Lower lobe of right lung (tissue), 2 donors: ENCODE measurements around the gene ADGRG6. TPM values are rescaled to one million over a fixed set of nuclear protein-coding genes. Genes with fewer than 3 reads are reported as not detected.
A peak's percentile ranks its signal among the peaks of the same experiment; 100 is the strongest.

Experiments used
- ATAC-seq, 2 donors: fragments of 200-7000 bp; cut with Tn5 transposase; one replicate each; pipeline ENCODE4 v1.9.1; 2020 to 2022; ENCODE audit warnings: mild to moderate bottlenecking in 2 of 2, moderate library complexity in 2 of 2
- DNase-seq: peaks from one replicate; pipeline ENCODE4 v3.0.0-alpha.2; 2020
- H3K27ac ChIP-seq: fragments of 200-600 bp; one replicate; pipeline ENCODE4 v1.8.0; 2022
- H3K27me3 ChIP-seq: fragments of 200-600 bp; one replicate; pipeline ENCODE4 v1.8.0; 2022; ENCODE audit warnings: low read depth
- H3K36me3 ChIP-seq: fragments of 200-600 bp; one replicate; pipeline ENCODE4 v1.8.0; 2022; ENCODE audit warnings: mild to moderate bottlenecking
- H3K4me1 ChIP-seq: fragments of 200-600 bp; one replicate; pipeline ENCODE4 v1.8.0; 2022
- H3K4me3 ChIP-seq: fragments of 200-600 bp; one replicate; pipeline ENCODE4 v1.8.0; 2022; ENCODE audit warnings: mild to moderate bottlenecking
- H3K9me3 ChIP-seq: fragments of 200-600 bp; one replicate; pipeline ENCODE4 v1.8.0; 2022
- intact Hi-C: fragments of 100-400 bp; cut with DNase I; formaldehyde crosslinking; loops from one replicate; pipeline ENCODE4 v1.11.0; 2022
- total RNA-seq: library from RNA; stranded (reverse); fragmentation: NEBNext Ultra II Directional; extraction: Animal tissue kit (Norgen Biotek cat#: 25700); gene quantifications from one replicate; pipeline ENCODE4 v1.2.1, GENCODE V29; 2021
- TF ChIP-seq, protein P1 (sequence below): fragments of 200-600 bp; IDR thresholded peaks from one replicate; pipeline ENCODE4 v1.8.0; 2022; ENCODE audit warnings: antibody characterized with exemption, mild to moderate bottlenecking
- donor health status: DM: no; HTN: yes; CAD: no; lungs with severe emphysema.

The ADGRG6 gene
- total RNA-seq, 1 donor from 2014 or later: 35.7 TPM

DNA sequence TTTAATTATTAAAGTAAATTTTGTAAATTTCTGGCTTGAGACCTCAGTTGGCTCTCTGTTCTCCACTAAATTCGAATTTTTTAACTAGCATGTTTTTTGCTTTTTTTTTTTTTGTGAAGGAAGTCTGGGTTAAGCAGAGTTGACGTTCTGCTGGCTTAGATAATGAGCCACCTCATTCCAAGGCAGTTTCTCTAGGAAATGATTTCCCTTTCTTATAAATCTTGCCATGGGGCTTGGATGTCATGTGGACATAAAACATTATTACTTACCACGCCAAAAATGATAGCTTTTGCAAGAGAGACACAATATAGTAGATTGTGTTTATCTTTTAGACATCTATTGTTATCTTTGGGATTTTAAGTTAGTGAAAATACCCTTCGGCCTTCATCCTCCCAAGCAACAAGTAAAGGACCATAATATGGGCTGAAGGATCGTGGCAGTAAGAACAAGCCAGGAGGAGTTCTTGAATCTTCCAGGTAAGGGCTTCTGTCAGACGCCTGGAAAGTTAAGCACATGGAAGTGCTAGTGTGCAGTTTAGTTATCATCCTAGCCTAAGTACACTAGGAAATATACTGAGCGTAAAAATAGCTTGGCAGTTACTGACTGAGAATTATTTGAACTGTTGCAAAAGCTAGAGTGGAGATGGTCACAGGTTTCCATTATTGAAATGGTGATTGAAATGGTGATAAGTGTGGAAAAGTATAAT is 30.7 kb downstream of the ADGRG6 start:
- intact Hi-C loops: no loop called here
- Histone ChIP-seq H3K4me3 (no peak overlapping the region), H3K27me3 (no peaks in the 10 kb centered on the region), H3K4me1 (no peaks in the 10 kb centered on the region), H3K27ac (no peak overlapping the region), H3K36me3 (no peaks in the 10 kb centered on the region), H3K9me3 (no peaks in the 10 kb centered on the region)
- DNase-seq (no peak), ATAC-seq (no peak)
- TF ChIP-seq, protein P1, sequence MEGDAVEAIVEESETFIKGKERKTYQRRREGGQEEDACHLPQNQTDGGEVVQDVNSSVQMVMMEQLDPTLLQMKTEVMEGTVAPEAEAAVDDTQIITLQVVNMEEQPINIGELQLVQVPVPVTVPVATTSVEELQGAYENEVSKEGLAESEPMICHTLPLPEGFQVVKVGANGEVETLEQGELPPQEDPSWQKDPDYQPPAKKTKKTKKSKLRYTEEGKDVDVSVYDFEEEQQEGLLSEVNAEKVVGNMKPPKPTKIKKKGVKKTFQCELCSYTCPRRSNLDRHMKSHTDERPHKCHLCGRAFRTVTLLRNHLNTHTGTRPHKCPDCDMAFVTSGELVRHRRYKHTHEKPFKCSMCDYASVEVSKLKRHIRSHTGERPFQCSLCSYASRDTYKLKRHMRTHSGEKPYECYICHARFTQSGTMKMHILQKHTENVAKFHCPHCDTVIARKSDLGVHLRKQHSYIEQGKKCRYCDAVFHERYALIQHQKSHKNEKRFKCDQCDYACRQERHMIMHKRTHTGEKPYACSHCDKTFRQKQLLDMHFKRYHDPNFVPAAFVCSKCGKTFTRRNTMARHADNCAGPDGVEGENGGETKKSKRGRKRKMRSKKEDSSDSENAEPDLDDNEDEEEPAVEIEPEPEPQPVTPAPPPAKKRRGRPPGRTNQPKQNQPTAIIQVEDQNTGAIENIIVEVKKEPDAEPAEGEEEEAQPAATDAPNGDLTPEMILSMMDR: no peak

DNA sequence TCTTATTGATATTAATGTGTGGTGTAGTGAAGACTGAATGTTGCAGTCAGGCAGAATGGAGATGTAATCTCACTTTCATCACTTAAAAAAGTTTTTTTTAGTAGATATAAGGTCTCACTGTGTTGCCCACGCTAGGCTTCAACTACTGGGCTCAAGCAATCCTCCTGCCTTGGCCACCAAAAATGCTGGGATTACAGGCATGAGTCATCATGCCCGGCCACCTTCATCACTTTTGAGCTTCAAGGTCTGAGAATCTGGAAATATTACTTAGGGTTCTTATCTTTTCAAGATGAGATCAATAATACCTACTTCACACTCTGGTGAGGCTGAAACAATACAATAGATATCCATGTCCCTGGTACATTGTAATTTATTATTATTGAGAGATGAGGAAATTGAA is 31.6 kb downstream of the ADGRG6 start:
- TF ChIP-seq, protein P1: no peak
- H3K27ac ChIP-seq: no peak overlapping the region
- H3K9me3 ChIP-seq: no peaks in the 10 kb centered on the region
- ATAC-seq: no peak
- H3K36me3 ChIP-seq: no peaks in the 10 kb centered on the region
- intact Hi-C loops: no loop called here
- no peaks in the 10 kb centered on the region for H3K27me3 ChIP-seq
- no peaks in the 10 kb centered on the region for H3K4me1 ChIP-seq
- H3K4me3 ChIP-seq: no peak overlapping the region
- no peak for DNase-seq

DNA sequence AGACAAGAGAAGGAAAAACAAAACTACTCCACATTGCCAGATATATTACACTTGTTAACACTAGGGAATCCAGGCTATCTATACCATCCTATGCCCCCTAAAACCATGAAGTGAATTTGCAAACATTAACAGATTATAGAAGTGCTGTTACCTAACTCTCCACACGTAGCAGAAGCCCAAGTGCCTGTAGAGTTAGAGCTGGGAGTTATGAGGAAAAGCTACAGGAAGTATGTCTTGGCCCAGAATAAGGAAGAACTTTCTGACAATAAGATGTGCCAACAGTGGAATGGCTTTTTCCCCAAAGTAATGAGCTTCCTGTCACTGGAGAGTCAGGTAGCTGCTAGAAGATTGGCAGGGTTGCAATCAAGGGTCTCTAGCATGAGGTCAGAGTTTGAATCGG is 32.5 kb downstream of the ADGRG6 start:
- intact Hi-C loops: no loop called here
- Histone ChIP-seq H3K9me3 (no peaks in the 10 kb centered on the region), H3K27ac (no peak overlapping the region), H3K27me3 (no peaks in the 10 kb centered on the region), H3K36me3 (no peaks in the 10 kb centered on the region), H3K4me3 (no peak overlapping the region), H3K4me1 (no peaks in the 10 kb centered on the region)
- TF ChIP-seq, protein P1: no peak
- ATAC-seq (peak in 1 of 2 donors; percentile 34), DNase-seq (no peak)

DNA sequence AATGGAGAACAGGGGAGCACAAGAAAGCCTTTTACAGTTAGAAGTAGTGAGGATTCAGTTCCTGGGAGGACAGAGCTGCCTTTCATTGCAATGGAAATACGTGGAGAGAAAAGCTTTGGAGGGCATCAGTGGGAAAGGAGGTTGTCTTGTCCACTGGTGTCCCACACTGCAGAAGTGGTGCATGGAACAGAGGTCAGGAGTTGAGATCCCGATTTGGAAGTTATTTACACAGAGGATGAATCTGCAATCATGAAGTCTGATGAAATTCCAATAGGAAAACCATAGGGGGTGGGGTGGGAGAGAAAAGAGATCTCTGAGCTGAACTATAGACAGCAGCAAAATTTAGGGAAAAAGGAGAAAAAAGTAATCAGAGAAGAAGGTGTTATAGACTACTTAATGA is 33.6 kb downstream of the ADGRG6 start:
- DNase-seq (no peak), ATAC-seq (no peak)
- Histone ChIP-seq H3K27ac (no peak overlapping the region), H3K36me3 (no peaks in the 10 kb centered on the region), H3K27me3 (no peaks in the 10 kb centered on the region), H3K4me1 (no peaks in the 10 kb centered on the region), H3K4me3 (no peak overlapping the region), H3K9me3 (no peaks in the 10 kb centered on the region)
- TF ChIP-seq, protein P1: no peak
- intact Hi-C loops: no loop called here

DNA sequence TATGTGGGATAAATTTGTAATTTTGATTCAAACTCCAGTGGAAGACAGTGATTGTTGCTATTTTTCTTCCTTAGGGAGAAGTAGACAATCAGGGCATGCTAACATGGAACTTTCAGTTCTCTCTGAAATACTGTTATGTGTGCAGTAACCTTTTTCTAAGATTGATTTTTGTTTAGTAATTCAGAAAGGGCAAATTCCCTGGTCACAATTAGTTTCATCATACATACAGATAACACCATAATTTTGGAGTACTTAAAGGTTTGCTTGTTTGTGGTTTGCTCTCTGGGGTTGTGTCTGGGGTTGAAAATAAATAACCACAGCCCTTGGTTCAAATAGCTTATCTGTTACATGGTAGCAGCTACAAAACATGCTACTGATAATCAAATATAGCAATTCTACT is 34.4 kb downstream of the ADGRG6 start:
- no peak for ATAC-seq
- no peak for DNase-seq
- Histone ChIP-seq H3K27ac (no peak overlapping the region), H3K4me1 (no peaks in the 10 kb centered on the region), H3K36me3 (no peaks in the 10 kb centered on the region), H3K4me3 (no peak overlapping the region), H3K27me3 (no peaks in the 10 kb centered on the region), H3K9me3 (no peaks in the 10 kb centered on the region)
- intact Hi-C loops: no loop called here
- TF ChIP-seq, protein P1: no peak
